ENCODE data around the gene SI. TPM values are rescaled to one million over a fixed set of nuclear protein-coding genes. Genes with fewer than 3 reads are reported as not detected.

Gene SI
- total RNA-seq, 2 donors from 2014 or later: not detected

DNA sequence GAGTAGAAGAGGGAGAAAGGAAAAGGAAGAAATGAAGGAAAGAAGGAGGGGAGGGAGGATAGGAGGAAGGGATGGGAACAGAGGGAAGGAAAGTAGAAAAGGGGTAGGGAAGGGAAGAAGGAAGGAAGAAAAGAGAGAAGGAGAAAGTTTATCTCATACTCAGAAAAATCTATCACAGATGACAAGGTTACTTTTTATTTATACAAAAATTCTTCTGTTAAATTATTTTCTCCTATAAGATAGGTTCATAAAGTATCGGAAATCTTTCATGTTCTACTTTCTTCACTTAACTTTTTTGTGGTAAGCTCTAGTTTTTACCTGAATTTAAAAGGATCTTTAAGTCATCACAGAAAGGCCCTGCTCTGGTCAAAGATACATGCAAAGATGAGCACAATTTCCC is 38.1 kb downstream of the SI start:
- TF ChIP-seq, protein P1, sequence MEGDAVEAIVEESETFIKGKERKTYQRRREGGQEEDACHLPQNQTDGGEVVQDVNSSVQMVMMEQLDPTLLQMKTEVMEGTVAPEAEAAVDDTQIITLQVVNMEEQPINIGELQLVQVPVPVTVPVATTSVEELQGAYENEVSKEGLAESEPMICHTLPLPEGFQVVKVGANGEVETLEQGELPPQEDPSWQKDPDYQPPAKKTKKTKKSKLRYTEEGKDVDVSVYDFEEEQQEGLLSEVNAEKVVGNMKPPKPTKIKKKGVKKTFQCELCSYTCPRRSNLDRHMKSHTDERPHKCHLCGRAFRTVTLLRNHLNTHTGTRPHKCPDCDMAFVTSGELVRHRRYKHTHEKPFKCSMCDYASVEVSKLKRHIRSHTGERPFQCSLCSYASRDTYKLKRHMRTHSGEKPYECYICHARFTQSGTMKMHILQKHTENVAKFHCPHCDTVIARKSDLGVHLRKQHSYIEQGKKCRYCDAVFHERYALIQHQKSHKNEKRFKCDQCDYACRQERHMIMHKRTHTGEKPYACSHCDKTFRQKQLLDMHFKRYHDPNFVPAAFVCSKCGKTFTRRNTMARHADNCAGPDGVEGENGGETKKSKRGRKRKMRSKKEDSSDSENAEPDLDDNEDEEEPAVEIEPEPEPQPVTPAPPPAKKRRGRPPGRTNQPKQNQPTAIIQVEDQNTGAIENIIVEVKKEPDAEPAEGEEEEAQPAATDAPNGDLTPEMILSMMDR (conservative IDR thresholded peaks at IDR 0.05): no peak
- no peaks in the 10 kb centered on the region for H3K4me1 ChIP-seq (ENCODE audit: control insufficient read depth, insufficient read depth, low read length)

DNA sequence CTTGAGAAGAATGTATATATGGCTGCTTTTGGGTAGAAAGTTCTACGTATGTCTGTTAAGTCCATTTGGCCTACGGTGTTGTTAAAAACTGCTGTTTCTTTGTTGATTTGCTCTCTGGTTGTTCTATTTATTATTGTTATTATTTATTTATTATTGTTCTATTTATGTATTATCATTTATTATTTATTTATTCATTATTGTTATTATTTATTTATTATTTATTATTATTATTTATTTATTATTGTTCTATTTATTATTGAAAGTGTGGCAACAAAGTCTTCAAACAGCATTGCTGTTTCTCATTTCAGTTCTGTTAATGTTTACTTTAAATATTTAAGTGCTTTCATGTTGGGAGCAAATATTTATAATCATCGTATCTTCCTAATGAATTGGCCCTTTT is 66.7 kb downstream of the SI start:
- 100% methylated on average over 2 of the region's 3 CpGs; no CpG with 5 or more reads in 1 of the 2 experiments for whole genome bisulfite sequencing, 2 experiments (ENCODE audit: insufficient coverage in 1 of 2, insufficient read length in 1 of 2)
- H3K4me3 Mint-ChIP-seq: no peak overlapping the region
- Histone ChIP-seq H3K36me3 (ENCODE audit: control insufficient read depth, insufficient read depth, low read length) (no peaks in the 10 kb centered on the region), H3K27ac (ENCODE audit: low read depth, low read length) (no peak overlapping the region), H3K4me3 (ENCODE audit: low read length) (no peak overlapping the region), H3K4me1 (ENCODE audit: control insufficient read depth, insufficient read depth, low read length) (no peaks in the 10 kb centered on the region), H3K9ac (ENCODE audit: extremely low read depth, low read length, poor library complexity, severe bottlenecking) (no peak overlapping the region), H3K9me3 (ENCODE audit: control insufficient read depth, low read length) (no peaks in the 10 kb centered on the region), H3K27me3 (ENCODE audit: control insufficient read depth, insufficient read depth, low read length, poor library complexity, severe bottlenecking) (no peaks in the 10 kb centered on the region)
- no peaks in the 10 kb centered on the region for H3K9me3 Mint-ChIP-seq
- no peaks in the 10 kb centered on the region for H3K4me1 Mint-ChIP-seq
- no peak overlapping the region for H3K27ac Mint-ChIP-seq
- no peak for DNase-seq
- TF ChIP-seq, protein P1 (conservative IDR thresholded peaks at IDR 0.05): no peak
- no peaks in the 10 kb centered on the region for H3K36me3 Mint-ChIP-seq (ENCODE audit: low read depth)
- H3K27me3 Mint-ChIP-seq (ENCODE audit: insufficient read depth): no peaks in the 10 kb centered on the region

More for the DNA sequence above, 38.1 kb downstream of the SI start:
- Histone ChIP-seq H3K9ac (ENCODE audit: extremely low read depth, low read length, poor library complexity, severe bottlenecking) (no peak overlapping the region), H3K4me3 (ENCODE audit: low read length) (no peak overlapping the region), H3K9me3 (ENCODE audit: control insufficient read depth, low read length) (no peaks in the 10 kb centered on the region), H3K36me3 (ENCODE audit: control insufficient read depth, insufficient read depth, low read length) (no peaks in the 10 kb centered on the region), H3K27ac (ENCODE audit: low read depth, low read length) (no peak overlapping the region), H3K27me3 (ENCODE audit: control insufficient read depth, insufficient read depth, low read length, poor library complexity, severe bottlenecking) (no peaks in the 10 kb centered on the region)
- Mint-ChIP-seq H3K27me3 (ENCODE audit: insufficient read depth) (no peaks in the 10 kb centered on the region), H3K4me1 (no peaks in the 10 kb centered on the region), H3K4me3 (no peak overlapping the region), H3K9me3 (no peaks in the 10 kb centered on the region), H3K27ac (no peak overlapping the region), H3K36me3 (ENCODE audit: low read depth) (no peaks in the 10 kb centered on the region)
- DNase-seq: no peak
- WGBS, 2 experiments (ENCODE audit: insufficient coverage in 1 of 2, insufficient read length in 1 of 2): 77 to 100% methylated on average over 1 of the region's 1 CpG

DNA sequence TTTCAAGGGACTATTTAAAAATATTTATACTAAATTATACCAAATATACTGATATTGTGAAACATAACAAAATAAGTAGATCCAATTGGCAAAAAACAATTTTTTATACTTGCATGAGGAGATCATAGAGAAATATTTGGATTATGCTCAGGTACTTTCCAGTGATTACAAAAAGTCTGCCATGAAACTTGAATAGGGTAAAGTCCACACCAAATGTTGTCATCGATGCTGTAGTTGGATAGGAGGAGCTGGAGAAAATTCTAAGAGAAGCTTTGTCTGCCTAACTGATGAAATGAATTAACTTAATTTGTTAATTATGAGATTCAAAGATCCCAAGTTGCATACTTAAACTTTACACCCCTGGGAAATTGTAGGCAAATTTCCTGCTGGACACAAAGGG is 93.3 kb downstream of the SI start:
- Mint-ChIP-seq H3K9me3 (no peaks in the 10 kb centered on the region), H3K4me3 (no peak overlapping the region), H3K27ac (no peak overlapping the region), H3K4me1 (no peaks in the 10 kb centered on the region), H3K27me3 (ENCODE audit: insufficient read depth) (no peaks in the 10 kb centered on the region), H3K36me3 (ENCODE audit: low read depth) (no peaks in the 10 kb centered on the region)
- Histone ChIP-seq H3K27me3 (ENCODE audit: control insufficient read depth, insufficient read depth, low read length, poor library complexity, severe bottlenecking) (no peaks in the 10 kb centered on the region), H3K4me1 (ENCODE audit: control insufficient read depth, insufficient read depth, low read length) (no peaks in the 10 kb centered on the region), H3K4me3 (ENCODE audit: low read length) (no peak overlapping the region), H3K36me3 (ENCODE audit: control insufficient read depth, insufficient read depth, low read length) (no peaks in the 10 kb centered on the region), H3K27ac (ENCODE audit: low read depth, low read length) (no peak overlapping the region), H3K9me3 (ENCODE audit: control insufficient read depth, low read length) (no peaks in the 10 kb centered on the region), H3K9ac (ENCODE audit: extremely low read depth, low read length, poor library complexity, severe bottlenecking) (no peak overlapping the region)
- WGBS, 2 experiments (ENCODE audit: insufficient coverage in 1 of 2, insufficient read length in 1 of 2): 94% methylated on average over 1 of the region's 1 CpG; no CpG with 5 or more reads in 1 of the 2 experiments
- no peak for DNase-seq
- TF ChIP-seq, protein P1 (conservative IDR thresholded peaks at IDR 0.05): no peak
